GM12878 (cell line): ENCODE measurements around the gene IFT52. TPM values are rescaled to one million over a fixed set of nuclear protein-coding genes. Genes with fewer than 3 reads are reported as not detected.

Experiments
- ATAC-seq: fragments of 200-7000 bp; cut with Tn5 transposase; 3 replicates; pipeline ENCODE4 v1.9.1; 2020; ENCODE audit warnings: mild to moderate bottlenecking, moderate library complexity
- BruUV-seq: library from RNA; stranded (reverse); fragments of 400-500 nt; replicated peaks from 2 replicates; lab custom pipeline; 2021; lab: Mats Ljungman, UMichigan
- CTCF ChIA-PET: fragments of 300-600 bp; sonication (Branson Sonifier 250); formaldehyde crosslinking; extraction: SDS; loops from one replicate; lab custom pipeline; 2021; ENCODE audit warnings: inconsistent platforms; lab: Yijun Ruan, JAX
- POLR2A ChIA-PET: fragments of 350-600 bp; formaldehyde crosslinking; extraction: SDS; loops from one replicate; lab custom pipeline; 2021; ENCODE audit warnings: inconsistent platforms; lab: Charles Lee
- RAD21 ChIA-PET: fragments of 300-600 bp; sonication (Branson Sonifier 250); formaldehyde crosslinking; loops from one replicate; lab custom pipeline; 2023; ENCODE audit warnings: antibody characterized with exemption; ENCODE audit not compliant: unreplicated experiment; lab: Charles Lee
- SMC1A ChIA-PET: fragments of 300-600 bp; sonication (Branson Sonifier 250); formaldehyde crosslinking; loops from one replicate; lab custom pipeline; 2023; ENCODE audit not compliant: unreplicated experiment, uncharacterized antibody; lab: Charles Lee
- DNase-seq: peaks from one replicate; pipeline ENCODE4 v3.0.0-alpha.2; 2011; ENCODE audit warnings: low read depth, low spot score
- FAIRE-seq: peaks from 3 replicates; lab custom pipeline; 2011; peaks lifted over from hg19 to GRCh38; lab: Jason Lieb, UNC
- H2AFZ ChIP-seq: 2 replicates; pipeline ENCODE4 v1.6.0; 2011; ENCODE audit warnings: low read depth, low read length, control low read depth; ENCODE audit not compliant: control insufficient read depth
- H3K27ac ChIP-seq: 2 replicates; pipeline ENCODE4 v1.5.1; 2011; ENCODE audit warnings: control low read depth; ENCODE audit not compliant: control insufficient read depth, insufficient read depth
- H3K27me3 ChIP-seq, 2 experiments: replicated peaks in 1 of 2; 2 replicates each; pipeline versions ENCODE4 v1.6.0 to v1.6.1; 2011; ENCODE audit warnings: low read length in 1 of 2; ENCODE audit not compliant: control insufficient read depth in 2 of 2, insufficient read depth in 2 of 2
- H3K36me3 ChIP-seq, 2 experiments: 2 replicates each; pipeline ENCODE4 v1.5.1; 2011; ENCODE audit warnings: low read length in 1 of 2; ENCODE audit not compliant: control insufficient read depth in 2 of 2, insufficient read depth in 2 of 2
- H3K4me1 ChIP-seq: 2 replicates; pipeline ENCODE4 v1.6.1; 2011; ENCODE audit warnings: mild to moderate bottlenecking, low read length, moderate library complexity, mixed read lengths; ENCODE audit not compliant: control insufficient read depth, insufficient read depth
- H3K4me2 ChIP-seq: 2 replicates; pipeline ENCODE4 v1.6.0; 2011; ENCODE audit warnings: control low read depth; ENCODE audit not compliant: control insufficient read depth, insufficient read depth
- H3K4me3 ChIP-seq: fragments of 200-600 bp; sonication (generic); 2 replicates; pipeline ENCODE4 v1.5.1; 2016
- H3K79me2 ChIP-seq: 2 replicates; pipeline ENCODE4 v1.6.0; 2011; ENCODE audit warnings: low read length; ENCODE audit not compliant: control insufficient read depth, insufficient read depth
- H3K9ac ChIP-seq: 2 replicates; pipeline ENCODE4 v1.8.0; 2011; ENCODE audit warnings: low read length, control low read depth, mixed read lengths; ENCODE audit not compliant: control insufficient read depth, insufficient read depth
- H3K9me3 ChIP-seq: replicated peaks from 3 replicates; pipeline ENCODE4 v1.5.1; 2011; ENCODE audit warnings: mild to moderate bottlenecking, low read length; ENCODE audit not compliant: control insufficient read depth, insufficient read depth
- H4K20me1 ChIP-seq: 2 replicates; pipeline ENCODE4 v1.6.0; 2011; ENCODE audit not compliant: control insufficient read depth, insufficient read depth
- BMI1 ChIP-seq: fragments of 450-650 bp; IDR thresholded peaks from 2 replicates; pipeline ENCODE4 v1.6.1; 2016; ENCODE audit warnings: mild to moderate bottlenecking, moderate library complexity, borderline replicate concordance
- ETV6 ChIP-seq, 2 experiments: fragments of 450-650 bp in 1 of 2; IDR thresholded peaks in 1 of 2; conservative IDR thresholded peaks in 1 of 2; 2 replicates each; pipeline ENCODE4 v1.6.1; 2014; ENCODE audit warnings: antibody characterized with exemption in 1 of 2, borderline replicate concordance in 1 of 2, low read depth in 1 of 2, mild to moderate bottlenecking in 1 of 2, moderate library complexity in 1 of 2
- FOXK2 ChIP-seq: fragments of 450-650 bp; IDR thresholded peaks from 2 replicates; pipeline ENCODE4 v1.6.1; 2017; ENCODE audit warnings: mild to moderate bottlenecking, moderate library complexity
- JUND ChIP-seq: IDR thresholded peaks from 2 replicates; pipeline ENCODE4 v1.6.1; 2012; ENCODE audit warnings: low read depth, mild to moderate bottlenecking, low read length, improper control_type of control experiment, moderate library complexity
- KAT2A ChIP-seq: conservative IDR thresholded peaks from 2 replicates; pipeline ENCODE4 v1.6.1; 2011; ENCODE audit warnings: low read depth, low read length; ENCODE audit not compliant: control insufficient read depth
- KLF5 ChIP-seq: fragments of 450-650 bp; IDR thresholded peaks from 2 replicates; pipeline ENCODE4 v1.6.1; 2014; ENCODE audit warnings: mild to moderate bottlenecking; ENCODE audit not compliant: partially characterized antibody
- LARP7 ChIP-seq: fragments of 450-650 bp; IDR thresholded peaks from 2 replicates; pipeline ENCODE4 v1.6.1; 2017; ENCODE audit warnings: mild to moderate bottlenecking
- MEF2A ChIP-seq: IDR thresholded peaks from 2 replicates; pipeline ENCODE4 v1.6.1; 2011; ENCODE audit warnings: low read depth, mild to moderate bottlenecking, low read length, moderate library complexity; ENCODE audit not compliant: insufficient read depth
- MYC ChIP-seq: IDR thresholded peaks from 2 replicates; pipeline ENCODE4 v1.6.1; 2011; ENCODE audit warnings: mild to moderate bottlenecking, low read length, moderate library complexity, inconsistent platforms; ENCODE audit not compliant: insufficient read depth, insufficient replicate concordance, insufficient read length, severe bottlenecking
- NFYA ChIP-seq: IDR thresholded peaks from 2 replicates; pipeline ENCODE4 v1.6.1; 2011; ENCODE audit warnings: low read depth, mild to moderate bottlenecking, low read length, improper control_type of control experiment, borderline replicate concordance
- PKNOX1 ChIP-seq: fragments of 450-650 bp; IDR thresholded peaks from 2 replicates; pipeline ENCODE4 v1.6.1; 2016; ENCODE audit warnings: mild to moderate bottlenecking
- POU2F2 ChIP-seq: IDR thresholded peaks from 3 replicates; pipeline ENCODE4 v1.6.1; 2011; ENCODE audit warnings: low read depth, mild to moderate bottlenecking, low read length, borderline replicate concordance
- RFX5 ChIP-seq: IDR thresholded peaks from 2 replicates; pipeline ENCODE4 v1.6.1; 2011; ENCODE audit warnings: low read depth, low read length, improper control_type of control experiment
- STAT1 ChIP-seq: fragments of 450-650 bp; conservative IDR thresholded peaks from 2 replicates; pipeline ENCODE4 v1.6.1; 2014; ENCODE audit warnings: antibody characterized with exemption, mild to moderate bottlenecking
- TAF1 ChIP-seq: IDR thresholded peaks from 2 replicates; pipeline ENCODE4 v1.6.1; 2011; ENCODE audit warnings: mild to moderate bottlenecking, low read depth, low read length, borderline replicate concordance
- TCF12 ChIP-seq: IDR thresholded peaks from 2 replicates; pipeline ENCODE4 v1.6.1; 2011; ENCODE audit warnings: low read depth, mild to moderate bottlenecking, low read length
- ZNF24 ChIP-seq: fragments of 450-650 bp; IDR thresholded peaks from 2 replicates; pipeline ENCODE4 v1.6.1; 2017; ENCODE audit warnings: antibody characterized with exemption, mild to moderate bottlenecking
- ZNF384 ChIP-seq: IDR thresholded peaks from 2 replicates; pipeline ENCODE4 v1.6.1; 2012; ENCODE audit warnings: low read depth, mild to moderate bottlenecking, low read length, improper control_type of control experiment, borderline replicate concordance
- WGBS: methylation state at CpG from one replicate; pipeline ENCODE4 v1.1.6; 2016; ENCODE audit warnings: low lambda C conversion rate; ENCODE audit not compliant: insufficient replicate concordance, insufficient coverage; ENCODE audit errors: missing lambda C conversion rate; 5-methylcytosine and 5-hydroxymethylcytosine counted together
- in situ Hi-C: fragments of 300-500 bp; cut with MboI; formaldehyde crosslinking; loops from 9 replicates; pipeline ENCODE4 v1.14.3; 2018; ENCODE audit warnings: mixed read lengths
- intact Hi-C: fragments of 100-400 bp; cut with micrococcal nuclease; formaldehyde crosslinking; loops from one replicate; pipeline ENCODE4 v1.14.2; 2022; ENCODE audit not compliant: unreplicated experiment
- polyA plus RNA-seq, 11 experiments: library from polyadenylated mRNA; depleted of rRNA in 4 of 11; unstranded in 6 of 11; stranded (reverse) in 5 of 11; fragments of >200 nt; fragmentation: Nextera tagmentation in 4 of 11; fragmentation: Illumina TruSeq in 1 of 11; extraction: Ambion mirVana in 4 of 11; extraction: Trizol in 1 of 11; gene quantifications; 1 replicate in 1 of 11; 2 replicates in 10 of 11; pipeline versions ENCODE4 v1.2.1 to v1.2.3, GENCODE V29; 2011 to 2016; ENCODE audit warnings: inconsistent platforms in 2 of 11, missing spikeins in 2 of 11, low read depth in 1 of 11
- total RNA-seq, 4 experiments: library from RNA; depleted of rRNA in 3 of 4; stranded (reverse); fragments of >200 nt in 3 of 4; fragmentation: Illumina TruSeq in 1 of 4; extraction: Trizol in 1 of 4; gene quantifications; 2 replicates each; pipeline versions ENCODE4 v1.2.1 to v1.2.3, GENCODE V29; 2013 to 2021
- TF ChIP-seq, protein P1 (sequence below): fragments of 450-650 bp; formaldehyde crosslinking; IDR thresholded peaks from 2 replicates; pipeline ENCODE4 v1.4.0; 2020; ENCODE audit warnings: mild to moderate bottlenecking, moderate library complexity

IFT52 gene
- total and polyA plus RNA-seq, 10 of the 15 experiments (the other 5 are each of a cell fraction or from before 2014, with no cell fraction given), result 18.1 to 30.5 (median 26.0) TPM

DNA sequence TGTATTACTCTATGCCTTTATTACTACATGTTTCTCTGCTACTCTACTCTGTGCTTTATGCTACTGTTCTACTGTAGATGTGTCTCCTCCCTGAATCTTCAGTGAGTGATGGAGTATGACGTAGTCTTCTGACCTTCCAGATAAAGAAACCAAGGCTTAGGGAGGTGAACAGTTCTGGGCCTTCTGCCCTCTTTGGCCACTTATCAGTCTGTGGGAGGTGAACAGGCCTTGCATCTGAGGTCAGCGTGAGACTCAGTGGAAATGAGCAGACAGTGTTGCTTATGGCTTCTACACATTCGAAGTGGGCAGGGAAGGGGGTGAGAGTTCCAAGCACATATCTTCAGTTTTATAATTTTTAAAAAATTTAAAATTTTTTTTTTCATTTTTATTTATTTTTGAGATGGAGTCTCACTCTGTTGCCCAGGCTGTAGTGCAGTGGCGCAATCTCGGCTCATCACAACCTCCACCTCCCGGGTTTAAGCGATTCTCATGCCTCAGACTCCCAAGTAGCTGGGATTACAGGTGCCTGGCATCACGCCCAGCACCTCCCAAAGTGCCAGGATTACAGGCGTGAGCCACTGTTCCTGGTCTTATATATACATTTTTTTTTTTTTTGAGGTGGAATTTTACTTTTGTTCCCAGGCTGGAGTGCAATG lies 100.3 kb downstream of the IFT52 start:
- no peak for DNase-seq
- H3K9me3 ChIP-seq, result no peaks in the 10 kb centered on the region
- no peak for ATAC-seq
- H4K20me1 ChIP-seq, result no peaks in the 10 kb centered on the region
- peaks cover 11 to 16% of the 10 kb centered on the region in 2 experiments; a peak in 3 of 4 replicates for H3K36me3 ChIP-seq
- in situ Hi-C loops (loop anchor here (5.0 kb wide), 1 partner anchor 154 kb away; no protein-coding TSS in a partner anchor), intact Hi-C loops (loop anchor here (5.0 kb wide), 1 partner anchor 244 kb away; no protein-coding TSS in a partner anchor)
- no peak overlapping the region for H3K4me3 ChIP-seq
- no peak overlapping the region for H3K9ac ChIP-seq
- ChIA-PET CTCF (interaction anchor here (0.6 to 3.4 kb wide), 36 partner anchors 10 to 511 kb away, joined by 3 to 100 read pairs (median 4); partner anchors contain the start of genes IFT52 and SRSF6), RAD21 (interaction anchor here (0.8 to 3.5 kb wide), 14 partner anchors 10 to 499 kb away, joined by 3 to 62 read pairs (median 6); partner anchors contain the start of gene IFT52), POLR2A (no interaction called here), SMC1A (interaction anchor here (0.9 to 6.5 kb wide), 14 partner anchors 10 to 499 kb away, joined by 3 to 70 read pairs (median 5); no protein-coding TSS in a partner anchor)
- no peaks in the 10 kb centered on the region for H3K27me3 ChIP-seq
- no TSS peak for BruUV-seq
- TF ChIP-seq JUND (no peak), KAT2A (no peak), POU2F2 (no peak), LARP7 (no peak), NFYA (no peak), ZNF384 (no peak), TAF1 (no peak), MYC (no peak), STAT1 (no peak), ZNF24 (no peak), MEF2A (no peak), BMI1 (no peak), KLF5 (no peak), ETV6 (conservative IDR thresholded peaks at IDR 0.05 in 1 of 2, IDR thresholded peaks at IDR 0.05 in 1 of 2; ENCODE audit: borderline replicate concordance in 1 of 2, low read depth in 1 of 2) (no peak), FOXK2 (no peak), PKNOX1 (no peak), TCF12 (no peak), RFX5 (no peak)
- TF ChIP-seq, protein P1, sequence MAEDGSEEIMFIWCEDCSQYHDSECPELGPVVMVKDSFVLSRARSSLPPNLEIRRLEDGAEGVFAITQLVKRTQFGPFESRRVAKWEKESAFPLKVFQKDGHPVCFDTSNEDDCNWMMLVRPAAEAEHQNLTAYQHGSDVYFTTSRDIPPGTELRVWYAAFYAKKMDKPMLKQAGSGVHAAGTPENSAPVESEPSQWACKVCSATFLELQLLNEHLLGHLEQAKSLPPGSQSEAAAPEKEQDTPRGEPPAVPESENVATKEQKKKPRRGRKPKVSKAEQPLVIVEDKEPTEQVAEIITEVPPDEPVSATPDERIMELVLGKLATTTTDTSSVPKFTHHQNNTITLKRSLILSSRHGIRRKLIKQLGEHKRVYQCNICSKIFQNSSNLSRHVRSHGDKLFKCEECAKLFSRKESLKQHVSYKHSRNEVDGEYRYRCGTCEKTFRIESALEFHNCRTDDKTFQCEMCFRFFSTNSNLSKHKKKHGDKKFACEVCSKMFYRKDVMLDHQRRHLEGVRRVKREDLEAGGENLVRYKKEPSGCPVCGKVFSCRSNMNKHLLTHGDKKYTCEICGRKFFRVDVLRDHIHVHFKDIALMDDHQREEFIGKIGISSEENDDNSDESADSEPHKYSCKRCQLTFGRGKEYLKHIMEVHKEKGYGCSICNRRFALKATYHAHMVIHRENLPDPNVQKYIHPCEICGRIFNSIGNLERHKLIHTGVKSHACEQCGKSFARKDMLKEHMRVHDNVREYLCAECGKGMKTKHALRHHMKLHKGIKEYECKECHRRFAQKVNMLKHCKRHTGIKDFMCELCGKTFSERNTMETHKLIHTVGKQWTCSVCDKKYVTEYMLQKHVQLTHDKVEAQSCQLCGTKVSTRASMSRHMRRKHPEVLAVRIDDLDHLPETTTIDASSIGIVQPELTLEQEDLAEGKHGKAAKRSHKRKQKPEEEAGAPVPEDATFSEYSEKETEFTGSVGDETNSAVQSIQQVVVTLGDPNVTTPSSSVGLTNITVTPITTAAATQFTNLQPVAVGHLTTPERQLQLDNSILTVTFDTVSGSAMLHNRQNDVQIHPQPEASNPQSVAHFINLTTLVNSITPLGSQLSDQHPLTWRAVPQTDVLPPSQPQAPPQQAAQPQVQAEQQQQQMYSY (CRISPR knock-in tag), result no peak
- no peaks in the 10 kb centered on the region for H3K79me2 ChIP-seq
- H3K4me2 ChIP-seq, result no peak overlapping the region
- FAIRE-seq, result no peak
- over 99% methylated on average over 9 of the region's 9 CpGs for WGBS
- no peak overlapping the region for H3K27ac ChIP-seq
- no peak overlapping the region for H2AFZ ChIP-seq
- H3K4me1 ChIP-seq, result no peaks in the 10 kb centered on the region
